ENCODE data around the gene POU2AF1.

Gene POU2AF1

GRCh38 chr11:111352231-111352746, 26.8 kb downstream of the POU2AF1 start:
- no peak overlapping the region for H3K4me3 Mint-ChIP-seq
- H3K36me3 Mint-ChIP-seq, result peaks cover 4% of the 10 kb centered on the region
- no peaks in the 10 kb centered on the region for H3K27me3 Mint-ChIP-seq
- no peaks in the 10 kb centered on the region for H3K9me3 Mint-ChIP-seq
- no peak overlapping the region for H3K27ac Mint-ChIP-seq
- H3K4me1 Mint-ChIP-seq, result no peaks in the 10 kb centered on the region

- no peak overlapping the region for H3K4me3 Mint-ChIP-seq
- no peak overlapping the region for H3K27ac Mint-ChIP-seq
- no peaks in the 10 kb centered on the region for H3K27me3 Mint-ChIP-seq
- H3K36me3 Mint-ChIP-seq, result peaks cover 4% of the 10 kb centered on the region
- no peaks in the 10 kb centered on the region for H3K9me3 Mint-ChIP-seq
- H3K4me1 Mint-ChIP-seq, result no peaks in the 10 kb centered on the region
These were observed 27.6 kb downstream of the POU2AF1 start for GRCh38 chr11:111351374-111352055.

- Mint-ChIP-seq H3K4me3 (no peak overlapping the region), H3K27me3 (no peaks in the 10 kb centered on the region), H3K36me3 (peaks cover 4% of the 10 kb centered on the region), H3K9me3 (no peaks in the 10 kb centered on the region), H3K27ac (no peak overlapping the region), H3K4me1 (no peaks in the 10 kb centered on the region)
These were observed 28.3 kb downstream of the POU2AF1 start for GRCh38 chr11:111350811-111351210.

- no peak overlapping the region for H3K27ac Mint-ChIP-seq
- no peaks in the 10 kb centered on the region for H3K4me1 Mint-ChIP-seq
- H3K9me3 Mint-ChIP-seq, result no peaks in the 10 kb centered on the region
- no peaks in the 10 kb centered on the region for H3K27me3 Mint-ChIP-seq
- no peak overlapping the region for H3K4me3 Mint-ChIP-seq
- H3K36me3 Mint-ChIP-seq, result peaks cover 3% of the 10 kb centered on the region
These were observed 29.8 kb downstream of the POU2AF1 start for GRCh38 chr11:111349191-111349695.

- H3K4me1 Mint-ChIP-seq, result no peaks in the 10 kb centered on the region
- no peaks in the 10 kb centered on the region for H3K27me3 Mint-ChIP-seq
- H3K9me3 Mint-ChIP-seq, result no peaks in the 10 kb centered on the region
- H3K4me3 Mint-ChIP-seq, result no peak overlapping the region
- no peak overlapping the region for H3K27ac Mint-ChIP-seq
- H3K36me3 Mint-ChIP-seq, result no peaks in the 10 kb centered on the region
These were observed 30.9 kb downstream of the POU2AF1 start for GRCh38 chr11:111348147-111348546.

- Mint-ChIP-seq H3K27me3 (no peaks in the 10 kb centered on the region), H3K36me3 (no peaks in the 10 kb centered on the region), H3K4me1 (no peaks in the 10 kb centered on the region), H3K4me3 (no peak overlapping the region), H3K9me3 (no peaks in the 10 kb centered on the region), H3K27ac (no peak overlapping the region)
These were observed 31.4 kb downstream of the POU2AF1 start for GRCh38 chr11:111347723-111348115.

- Mint-ChIP-seq H3K27ac (no peak overlapping the region), H3K4me3 (no peak overlapping the region), H3K9me3 (no peaks in the 10 kb centered on the region), H3K36me3 (no peaks in the 10 kb centered on the region), H3K27me3 (no peaks in the 10 kb centered on the region), H3K4me1 (peaks cover 3% of the 10 kb centered on the region)
These were observed 31.9 kb downstream of the POU2AF1 start for GRCh38 chr11:111347002-111347722.

- peaks cover 8% of the 10 kb centered on the region for H3K4me1 Mint-ChIP-seq
- no peak overlapping the region for H3K4me3 Mint-ChIP-seq
- no peak overlapping the region for H3K27ac Mint-ChIP-seq
- peaks cover 7% of the 10 kb centered on the region for H3K36me3 Mint-ChIP-seq
- peaks cover 7% of the 10 kb centered on the region for H3K9me3 Mint-ChIP-seq
- no peaks in the 10 kb centered on the region for H3K27me3 Mint-ChIP-seq
These were observed 35.0 kb downstream of the POU2AF1 start for GRCh38 chr11:111344032-111344431.

- H3K36me3 Mint-ChIP-seq, result peaks cover 7% of the 10 kb centered on the region
- H3K27ac Mint-ChIP-seq, result no peak overlapping the region
- peaks cover 8% of the 10 kb centered on the region for H3K4me1 Mint-ChIP-seq
- H3K9me3 Mint-ChIP-seq, result peaks cover 7% of the 10 kb centered on the region
- no peak overlapping the region for H3K4me3 Mint-ChIP-seq
- no peaks in the 10 kb centered on the region for H3K27me3 Mint-ChIP-seq
These were observed 36.7 kb downstream of the POU2AF1 start for GRCh38 chr11:111342329-111342728.

GRCh38 chr11:111339758-111340388, 39.2 kb downstream of the POU2AF1 start:
- Mint-ChIP-seq H3K9me3 (peaks cover 7% of the 10 kb centered on the region), H3K36me3 (peaks cover 7% of the 10 kb centered on the region), H3K4me1 (peaks cover 8% of the 10 kb centered on the region), H3K27ac (no peak overlapping the region), H3K4me3 (no peak overlapping the region), H3K27me3 (no peaks in the 10 kb centered on the region)

GRCh38 chr11:111336582-111337256, 42.4 kb downstream of the POU2AF1 start:
- H3K4me3 Mint-ChIP-seq, result no peak overlapping the region
- no peak overlapping the region for H3K27ac Mint-ChIP-seq
- peaks cover 7% of the 10 kb centered on the region for H3K36me3 Mint-ChIP-seq
- H3K9me3 Mint-ChIP-seq, result peaks cover 7% of the 10 kb centered on the region
- peaks cover under 1% of the 10 kb centered on the region for H3K4me1 Mint-ChIP-seq
- no peaks in the 10 kb centered on the region for H3K27me3 Mint-ChIP-seq

GRCh38 chr11:111336062-111336461, 43.0 kb downstream of the POU2AF1 start:
- H3K4me3 Mint-ChIP-seq, result no peak overlapping the region
- H3K27ac Mint-ChIP-seq, result no peak overlapping the region
- peaks cover 7% of the 10 kb centered on the region for H3K9me3 Mint-ChIP-seq
- peaks cover 7% of the 10 kb centered on the region for H3K36me3 Mint-ChIP-seq
- no peaks in the 10 kb centered on the region for H3K27me3 Mint-ChIP-seq
- H3K4me1 Mint-ChIP-seq, result no peaks in the 10 kb centered on the region

- Mint-ChIP-seq H3K4me1 (no peaks in the 10 kb centered on the region), H3K27ac (no peak overlapping the region), H3K9me3 (peaks cover 7% of the 10 kb centered on the region), H3K36me3 (peaks cover 7% of the 10 kb centered on the region), H3K27me3 (no peaks in the 10 kb centered on the region), H3K4me3 (no peak overlapping the region)
These were observed 43.5 kb downstream of the POU2AF1 start for GRCh38 chr11:111335549-111335948.

GRCh38 chr11:111334532-111335502, 44.3 kb downstream of the POU2AF1 start:
- H3K4me1 Mint-ChIP-seq, result no peaks in the 10 kb centered on the region
- H3K9me3 Mint-ChIP-seq, result peaks cover 6% of the 10 kb centered on the region
- no peaks in the 10 kb centered on the region for H3K27me3 Mint-ChIP-seq
- H3K36me3 Mint-ChIP-seq, result peaks cover 4% of the 10 kb centered on the region
- H3K4me3 Mint-ChIP-seq, result no peak overlapping the region
- H3K27ac Mint-ChIP-seq, result peak overlapping the region; percentile 3
